Measurements from ENCODE around the gene ANGPT4.

DNA sequence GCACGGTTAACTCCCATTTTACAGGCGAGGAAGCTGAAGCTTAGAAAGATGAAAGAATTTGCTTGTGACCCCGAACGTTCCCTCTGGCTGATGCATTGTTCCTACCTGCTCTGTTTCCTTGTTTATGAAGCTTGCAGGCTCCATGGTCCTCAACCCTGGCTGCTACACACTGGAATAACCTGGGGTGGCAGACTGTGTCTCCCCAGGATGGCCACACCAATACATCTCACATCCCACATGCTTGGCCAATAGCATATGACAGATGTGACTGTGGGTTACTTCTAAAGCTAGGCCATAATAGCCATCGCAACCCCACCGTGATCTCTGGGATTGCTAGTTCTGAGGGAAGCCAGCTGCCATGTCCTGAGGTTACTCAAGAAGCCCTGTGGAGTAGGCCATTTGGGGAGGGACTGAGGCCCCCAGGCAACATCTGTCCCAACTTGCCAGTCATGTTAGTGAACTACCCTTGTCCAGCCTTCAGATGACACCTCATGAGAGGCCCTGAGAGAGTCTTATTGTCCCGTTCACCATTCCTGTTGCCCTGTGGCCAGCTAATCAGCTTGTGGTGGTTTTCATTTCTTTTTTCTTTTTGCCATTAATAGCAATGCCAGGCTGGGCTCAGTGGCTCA lies 89.3 kb downstream of the ANGPT4 start:
- TF ChIP-seq, protein P1, sequence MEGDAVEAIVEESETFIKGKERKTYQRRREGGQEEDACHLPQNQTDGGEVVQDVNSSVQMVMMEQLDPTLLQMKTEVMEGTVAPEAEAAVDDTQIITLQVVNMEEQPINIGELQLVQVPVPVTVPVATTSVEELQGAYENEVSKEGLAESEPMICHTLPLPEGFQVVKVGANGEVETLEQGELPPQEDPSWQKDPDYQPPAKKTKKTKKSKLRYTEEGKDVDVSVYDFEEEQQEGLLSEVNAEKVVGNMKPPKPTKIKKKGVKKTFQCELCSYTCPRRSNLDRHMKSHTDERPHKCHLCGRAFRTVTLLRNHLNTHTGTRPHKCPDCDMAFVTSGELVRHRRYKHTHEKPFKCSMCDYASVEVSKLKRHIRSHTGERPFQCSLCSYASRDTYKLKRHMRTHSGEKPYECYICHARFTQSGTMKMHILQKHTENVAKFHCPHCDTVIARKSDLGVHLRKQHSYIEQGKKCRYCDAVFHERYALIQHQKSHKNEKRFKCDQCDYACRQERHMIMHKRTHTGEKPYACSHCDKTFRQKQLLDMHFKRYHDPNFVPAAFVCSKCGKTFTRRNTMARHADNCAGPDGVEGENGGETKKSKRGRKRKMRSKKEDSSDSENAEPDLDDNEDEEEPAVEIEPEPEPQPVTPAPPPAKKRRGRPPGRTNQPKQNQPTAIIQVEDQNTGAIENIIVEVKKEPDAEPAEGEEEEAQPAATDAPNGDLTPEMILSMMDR (IDR thresholded peaks at IDR 0.05): no peak
- TF ChIP-seq POLR2A (IDR thresholded peaks at IDR 0.05): no peak

All from body of pancreas (tissue), 4 donors.